ENCODE data around the gene TBCK.
"Not testable (repeated sequence)": the region's sequence is repeated elsewhere in the genome, so short reads cannot be mapped to it uniquely, and the experiment has no call there.

The TBCK gene

DNA sequence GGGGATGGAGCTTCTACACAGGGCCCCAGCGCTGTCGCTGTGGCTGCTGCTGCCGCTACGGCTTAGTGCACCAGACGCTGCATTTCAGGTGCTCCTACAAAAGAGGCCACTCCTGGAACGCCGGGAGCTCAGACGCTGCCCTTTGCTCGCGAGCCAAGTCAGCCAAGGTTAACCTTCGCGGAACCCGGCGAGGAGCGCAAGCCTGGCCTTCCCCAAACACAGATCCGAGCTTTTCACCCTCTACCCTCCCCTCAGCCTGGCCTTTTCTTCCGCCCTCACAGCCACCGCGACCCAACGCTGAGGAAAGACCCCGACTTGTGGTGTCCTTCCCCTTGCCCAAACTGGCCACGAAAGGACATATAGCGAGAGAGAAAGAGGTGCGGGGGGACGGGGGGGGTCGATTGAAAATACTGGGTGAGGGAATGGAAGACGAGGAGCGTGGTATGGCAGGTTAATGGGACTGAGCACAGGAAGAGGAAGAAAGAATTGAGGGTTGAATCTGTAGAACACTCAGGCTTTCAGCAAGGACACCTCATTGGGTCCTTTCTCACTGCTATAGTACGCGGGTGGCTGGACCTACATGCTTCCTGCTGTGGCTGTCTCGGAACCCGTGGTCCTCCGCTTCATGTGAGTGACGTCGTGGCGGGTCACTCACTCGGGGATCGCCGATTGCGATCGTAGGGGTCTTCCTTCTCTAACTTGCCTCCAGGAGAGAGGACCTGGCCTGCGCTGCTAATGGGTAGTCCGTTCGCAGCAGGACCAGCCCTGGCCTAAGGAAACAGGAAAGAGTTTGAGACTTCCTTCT is at the start of gene TBCK, which contains the start of gene AIMP1:
TBCK (minus strand) TSS at position 242 of the 805 bp plus-strand sequence. CDS start 7,249 bp downstream, outside the sequence.
AIMP1 (plus strand) TSS at position 583 of the 805 bp plus-strand sequence. CDS start 8,460 bp downstream, outside the sequence.
- DNase-seq, result peak; percentile 94

DNA sequence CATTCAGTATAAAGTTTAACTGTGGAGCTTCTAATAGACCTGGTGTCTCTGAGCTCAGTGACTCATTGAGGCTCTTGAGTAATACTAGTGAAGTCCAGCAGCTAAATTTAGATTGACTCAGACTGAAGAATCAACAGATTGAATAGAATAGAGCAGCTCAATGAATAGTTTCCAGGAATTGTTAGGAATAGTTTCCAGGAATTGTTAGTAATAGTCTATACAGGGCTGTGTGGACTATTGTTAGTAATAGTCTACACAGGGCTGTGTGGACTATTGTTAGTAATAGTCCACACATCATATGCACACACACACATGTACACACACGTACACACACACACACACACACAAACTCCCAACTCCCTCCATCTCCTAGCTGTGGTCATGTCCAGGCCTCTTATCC is 49.6 kb upstream of the TBCK start:
- peak; percentile 53 for DNase-seq

DNA sequence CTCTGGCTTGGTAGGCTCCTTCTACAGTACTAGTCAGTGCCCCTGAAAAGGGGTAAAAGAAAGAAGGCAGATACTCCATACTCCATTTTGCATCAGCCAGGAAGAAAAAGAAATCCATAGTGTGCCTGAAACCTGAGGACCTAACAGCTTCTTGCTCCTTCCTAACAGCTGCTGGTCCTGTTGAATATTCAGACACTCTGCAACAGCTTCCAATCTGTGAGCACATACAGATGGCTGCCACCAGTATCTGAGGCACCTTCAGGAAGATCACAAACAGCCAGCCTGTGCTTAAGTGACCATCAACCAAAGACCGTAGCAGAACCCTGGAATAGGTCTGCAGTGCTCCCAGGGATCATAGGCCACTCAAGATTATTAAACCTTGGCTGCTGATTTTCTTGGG is 48.3 kb upstream of the TBCK start:
- DNase-seq, result no peak

DNA sequence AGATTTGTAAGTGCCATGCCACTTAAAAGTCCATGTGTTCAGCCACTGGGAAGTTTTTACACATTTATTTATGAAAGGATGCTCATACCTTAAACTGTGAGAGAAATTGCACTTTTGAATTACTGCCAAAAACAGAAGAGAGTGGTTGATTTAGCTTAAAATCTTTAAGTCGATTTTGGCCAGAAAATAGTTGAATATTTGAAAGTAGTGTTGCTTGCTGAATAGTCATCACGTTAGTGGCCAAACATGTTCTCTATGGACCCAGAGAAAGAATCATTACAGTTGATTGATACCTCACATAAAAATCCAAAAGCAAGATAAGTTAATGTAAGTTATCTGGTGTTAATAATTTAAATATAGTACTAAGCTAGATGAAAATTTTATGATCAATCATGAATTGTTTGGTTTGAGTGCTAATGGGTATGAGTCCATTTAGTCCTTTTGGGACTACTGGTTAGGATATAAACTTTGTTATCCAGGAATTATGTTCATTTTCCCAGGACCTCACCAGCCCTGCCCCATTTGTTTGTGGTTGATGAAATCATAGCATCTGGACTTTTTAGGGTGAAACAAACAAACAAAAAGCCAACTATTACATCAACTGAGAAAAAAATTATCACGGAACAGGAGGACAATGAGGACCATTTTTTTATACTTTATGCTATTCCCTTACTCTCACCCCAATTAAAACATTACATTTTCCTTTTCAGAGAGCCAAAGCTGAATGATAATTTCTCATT is 46.2 kb upstream of the TBCK start:
- DNase-seq, result no peak

DNA sequence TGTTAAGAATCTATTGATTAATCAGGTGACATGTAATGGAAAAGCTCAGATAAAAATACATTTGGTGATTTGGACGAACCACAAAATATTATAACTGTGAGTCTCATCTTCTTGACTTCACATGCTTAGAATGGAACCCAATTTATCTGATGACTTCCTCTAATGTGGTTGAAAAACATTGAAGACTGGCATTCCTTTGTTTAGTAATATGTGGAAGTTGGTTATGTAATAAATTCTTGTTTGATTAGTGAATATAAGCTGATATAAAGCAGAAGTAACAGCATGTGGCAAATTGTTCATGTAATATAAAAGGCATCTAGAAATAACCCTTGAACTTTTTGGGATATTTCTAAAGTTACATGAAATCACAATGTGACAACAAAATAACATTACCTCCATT is 42.9 kb upstream of the TBCK start:
- DNase-seq, result no peak

DNA sequence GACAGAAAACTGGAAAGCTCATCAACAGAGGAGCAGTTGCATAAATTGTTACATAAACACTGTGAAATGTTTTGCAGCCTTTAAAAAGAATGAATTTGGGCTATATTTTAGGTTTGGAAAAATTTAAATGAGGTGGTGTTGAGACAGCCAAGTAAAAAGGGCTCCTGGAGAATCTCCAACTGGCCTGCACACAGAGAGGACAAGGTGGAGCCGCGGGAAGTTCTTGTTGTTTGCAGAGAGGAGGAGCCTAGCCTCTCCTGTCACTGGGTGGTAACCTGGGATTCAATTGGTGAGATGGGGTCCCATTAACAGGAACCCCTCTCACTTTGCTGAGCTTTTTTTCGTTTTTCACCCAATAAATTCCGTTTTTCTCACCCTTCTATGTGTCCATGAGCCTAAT is 39.2 kb upstream of the TBCK start:
- no peak for DNase-seq

DNA sequence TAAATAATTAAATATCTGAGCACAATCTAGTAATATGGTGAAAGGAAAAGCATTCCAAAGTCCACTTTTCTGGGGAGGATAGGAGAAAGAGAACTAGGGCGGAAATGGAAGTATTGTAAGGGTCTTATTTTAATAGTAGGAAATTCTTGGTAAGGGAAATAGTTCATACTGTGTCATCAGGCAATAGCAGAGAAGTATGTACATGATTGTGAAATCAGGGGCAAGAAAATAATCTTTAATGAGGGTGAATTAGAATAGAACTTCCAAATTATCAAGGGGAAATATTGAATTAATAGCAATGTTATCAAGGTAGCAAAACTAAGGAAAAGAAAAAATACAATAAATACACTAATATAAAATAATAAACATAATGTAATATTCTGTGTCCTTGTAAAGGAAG is 37.8 kb upstream of the TBCK start:
- no peak for DNase-seq

DNA sequence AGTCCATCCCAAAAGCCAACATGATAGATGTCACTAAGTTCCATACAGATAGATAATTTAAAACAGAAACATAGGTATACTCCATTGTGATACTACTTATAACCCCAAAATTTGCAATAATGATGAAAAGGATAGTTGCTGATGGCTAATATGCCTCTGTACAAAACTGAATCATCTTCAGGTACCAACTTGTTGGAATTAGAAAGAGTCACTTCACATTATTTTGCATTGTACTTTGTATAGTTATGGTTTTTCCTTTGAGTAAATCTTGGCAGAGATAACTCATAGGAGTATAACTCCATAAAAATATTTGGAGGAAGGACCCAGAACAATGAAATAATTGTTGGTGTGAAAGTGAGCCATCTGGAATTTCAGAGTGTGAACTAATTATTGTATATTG is 35.0 kb upstream of the TBCK start:
- DNase-seq, result no peak

DNA sequence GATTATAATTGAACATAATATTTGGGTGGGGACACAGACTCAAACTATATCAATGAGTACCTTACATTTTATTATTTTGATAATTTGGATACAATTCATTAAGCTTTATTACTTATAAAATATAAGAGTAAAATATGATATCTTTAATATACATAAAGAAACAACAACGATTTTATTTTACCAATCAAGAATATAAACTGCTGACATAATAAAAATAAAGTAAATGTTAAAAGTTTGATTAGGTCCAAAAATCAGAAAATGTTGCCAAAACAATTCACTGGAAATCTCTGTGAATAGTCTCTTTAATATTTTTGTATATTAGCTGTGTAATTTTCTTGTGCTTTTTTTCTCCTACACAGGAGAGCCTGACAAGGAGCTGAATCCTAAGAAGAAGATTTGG is 31.2 kb upstream of the TBCK start:
- no peak for DNase-seq

DNA sequence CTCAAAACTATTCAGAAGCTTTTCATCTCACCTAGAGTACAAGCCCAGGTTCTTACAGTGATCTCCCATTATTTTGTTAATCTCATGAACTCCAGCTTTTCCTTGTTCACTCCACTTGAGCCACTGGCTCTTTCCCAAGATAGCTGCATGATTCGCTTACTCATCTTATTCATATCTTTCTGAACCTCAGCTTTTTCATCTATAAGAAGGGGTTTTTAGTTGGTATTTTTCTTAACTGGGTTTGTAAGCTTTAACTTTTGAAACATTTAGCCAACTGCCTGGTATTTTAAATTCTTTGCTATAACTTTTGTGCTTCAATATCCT is 28.6 kb upstream of the TBCK start:
- DNase-seq, result peak; percentile 35

DNA sequence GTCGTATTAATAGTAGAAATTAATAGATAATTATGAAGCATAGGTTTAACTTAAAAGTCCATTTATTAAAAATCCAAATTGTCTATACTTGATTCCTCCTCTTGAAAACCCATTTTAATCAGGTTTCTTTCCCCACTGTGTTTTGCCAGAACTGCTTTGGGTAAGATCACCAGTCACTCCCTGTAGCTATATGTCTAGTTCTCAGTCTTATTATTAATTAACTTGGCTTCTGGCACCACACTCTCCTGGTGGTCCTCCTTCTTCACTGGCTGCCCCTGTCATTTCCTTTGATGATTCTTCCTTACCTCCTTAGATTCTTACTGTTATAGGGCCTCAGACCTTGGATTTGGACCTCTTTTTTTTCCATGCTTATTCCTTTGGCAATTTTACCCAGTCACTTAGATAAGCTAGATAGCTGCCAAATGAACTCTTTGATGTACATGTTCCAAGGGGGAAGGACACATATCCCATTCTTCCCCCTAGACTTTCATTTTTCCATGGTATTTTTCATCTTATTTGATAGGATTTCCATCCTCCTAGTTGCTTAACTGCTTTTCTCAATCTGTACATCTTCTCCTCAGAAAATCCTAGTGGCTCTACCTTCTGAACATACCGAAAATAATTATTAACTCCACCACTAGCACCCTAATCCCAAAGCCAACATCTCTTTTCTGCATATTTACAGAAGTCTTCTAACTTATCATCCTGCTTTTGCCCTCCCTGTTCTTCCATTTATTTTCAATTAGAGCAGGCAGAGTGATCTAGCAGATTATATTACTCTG is 28.0 kb upstream of the TBCK start:
- peak; percentile 35 for DNase-seq

DNA sequence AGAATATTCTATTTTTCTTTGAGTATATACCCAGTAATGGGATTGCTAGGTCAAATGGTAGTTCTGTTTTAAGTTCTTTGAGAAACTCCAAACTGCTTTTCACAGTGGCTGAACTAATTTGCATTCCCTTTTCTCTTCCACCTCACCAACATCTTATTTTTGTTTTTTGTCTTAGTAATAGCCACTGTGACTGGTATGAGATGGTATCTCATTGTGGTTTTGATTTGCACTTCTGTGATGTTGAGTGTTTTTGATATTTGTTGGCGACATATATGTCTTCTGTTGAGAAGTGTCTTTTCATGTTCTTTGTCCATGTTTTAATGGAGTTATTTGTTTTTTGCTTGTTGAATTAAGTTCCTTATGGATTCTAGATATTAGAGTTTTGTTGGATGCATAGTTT is 24.8 kb upstream of the TBCK start:
- no peak for DNase-seq

DNA sequence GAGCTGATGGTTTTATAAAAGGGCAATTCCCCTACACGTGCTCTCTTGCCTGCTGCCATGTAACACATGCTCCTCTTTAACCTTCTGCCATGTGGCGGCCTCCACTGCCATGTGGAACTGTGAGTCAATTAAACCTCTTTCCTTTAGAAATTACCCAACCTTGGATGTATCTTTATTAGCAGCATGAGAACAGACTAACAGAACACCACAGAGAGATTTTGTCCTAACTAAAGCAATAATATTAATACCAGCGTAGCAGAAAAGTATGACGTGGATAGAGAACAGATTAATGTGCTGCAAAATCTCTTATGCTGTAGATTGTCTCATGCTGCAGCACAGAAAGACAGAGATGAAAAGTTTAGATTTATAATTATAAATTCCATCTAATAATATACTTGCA is 23.4 kb upstream of the TBCK start:
- no peak for DNase-seq

DNA sequence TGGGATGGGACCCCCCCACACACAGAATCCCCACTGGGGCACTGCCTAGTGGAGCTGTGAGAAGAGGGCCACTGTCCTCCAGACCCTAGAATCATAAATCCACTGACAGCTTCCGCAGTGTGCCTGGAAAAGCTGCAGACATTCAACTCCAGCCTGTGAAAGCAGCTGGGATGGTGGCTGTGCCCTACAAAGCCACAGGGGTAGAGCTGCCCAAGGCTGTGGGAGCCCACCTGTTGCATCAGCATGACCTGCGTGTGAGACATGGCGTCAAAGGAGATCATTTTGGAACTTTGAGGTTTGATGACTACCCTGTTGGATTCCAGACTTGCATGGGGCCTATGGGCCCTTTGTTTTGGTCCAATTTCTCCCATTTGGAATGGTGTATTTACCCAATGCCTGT is 22.7 kb upstream of the TBCK start:
- DNase-seq, result no peak

DNA sequence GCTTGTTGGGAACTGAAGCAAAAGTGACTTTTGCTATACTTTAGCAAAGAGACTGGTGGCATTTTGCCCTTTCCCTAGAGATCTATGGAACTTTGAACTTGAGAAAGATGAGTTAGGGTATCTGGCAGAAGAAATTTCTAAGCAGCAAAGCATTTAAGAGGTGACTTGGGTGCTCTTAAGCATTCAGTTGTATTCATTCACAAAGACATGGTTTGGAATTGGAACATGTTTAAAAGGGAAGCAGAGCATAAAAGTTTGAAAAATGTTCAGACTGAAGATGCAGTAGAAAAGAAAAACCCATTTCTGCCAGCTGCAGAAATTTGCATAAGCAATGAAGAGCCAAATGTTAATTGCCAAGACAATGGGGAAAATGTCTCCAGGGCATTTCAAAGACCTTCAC is 21.9 kb upstream of the TBCK start:
- DNase-seq, result no peak

DNA sequence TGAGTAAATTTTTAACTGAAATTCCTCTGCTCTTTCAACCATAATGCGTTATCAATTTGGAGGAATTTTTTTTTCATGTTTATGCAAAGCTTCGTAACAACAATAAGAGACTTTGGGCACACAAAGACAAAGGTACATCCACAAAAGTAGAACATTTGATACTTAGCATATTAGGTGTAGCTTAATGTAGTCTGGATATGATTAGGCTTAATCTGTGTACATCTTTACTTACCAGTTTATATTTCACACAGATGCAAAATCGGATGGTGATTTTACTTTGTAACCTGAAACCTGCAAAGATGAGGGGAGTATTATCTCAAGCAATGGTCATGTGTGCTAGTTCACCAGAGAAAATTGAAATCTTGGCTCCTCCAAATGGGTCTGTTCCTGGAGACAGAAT is 20.6 kb upstream of the TBCK start:
- no peak for DNase-seq

DNA sequence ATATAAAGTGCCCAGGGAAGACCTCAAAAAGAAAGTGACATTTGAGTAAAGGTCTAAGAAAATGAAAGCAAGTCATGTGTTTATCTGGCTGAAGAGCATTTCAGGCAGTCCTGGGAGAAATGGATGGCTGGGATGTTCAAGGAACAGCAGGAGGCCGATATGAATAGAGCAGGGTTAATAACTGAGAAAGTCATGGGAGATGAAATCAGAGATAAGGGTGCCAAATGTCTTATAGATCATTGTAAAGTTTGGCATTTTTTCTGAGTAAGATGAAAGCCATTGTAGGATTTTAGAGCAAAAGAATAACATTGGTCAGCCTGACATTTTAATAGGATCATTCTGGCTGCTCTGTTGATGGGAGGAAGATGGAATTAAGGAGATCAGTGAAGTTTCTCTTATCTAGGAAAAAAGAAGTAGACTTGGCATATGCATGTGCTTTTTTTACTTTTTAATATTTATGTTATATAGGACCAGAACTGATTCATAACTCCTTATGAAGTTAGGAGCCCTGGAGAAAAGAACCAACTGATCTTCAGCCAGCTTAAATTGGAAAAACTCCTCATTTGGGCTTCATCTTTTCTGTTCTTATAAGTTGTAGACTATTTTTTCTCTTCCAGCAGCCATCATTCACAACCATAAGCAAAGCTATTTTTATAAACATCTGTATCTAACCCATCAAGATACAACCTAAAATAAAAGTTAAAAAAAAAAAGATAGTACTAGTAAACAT is 18.9 kb upstream of the TBCK start:
- DNase-seq, result no peak

DNA sequence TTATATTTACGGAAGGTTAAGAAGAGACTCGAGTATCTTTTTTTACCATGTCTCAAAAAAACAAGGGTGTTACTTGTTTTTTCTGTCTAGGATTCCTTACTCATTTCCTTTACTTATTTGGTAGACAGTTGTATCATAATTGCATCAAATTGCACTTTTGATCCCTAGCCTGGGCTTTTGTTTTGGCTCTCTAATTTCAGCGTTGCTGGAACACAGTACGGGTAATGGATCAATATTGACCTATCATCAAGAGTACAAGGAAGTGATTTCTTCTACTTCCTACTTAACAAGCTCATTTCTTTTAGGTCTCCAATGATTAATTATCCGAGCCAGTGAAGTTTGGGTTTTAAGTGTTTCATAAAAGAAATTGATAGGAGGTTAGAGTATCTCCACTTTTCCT is 17.2 kb upstream of the TBCK start:
- no peak for DNase-seq

DNA sequence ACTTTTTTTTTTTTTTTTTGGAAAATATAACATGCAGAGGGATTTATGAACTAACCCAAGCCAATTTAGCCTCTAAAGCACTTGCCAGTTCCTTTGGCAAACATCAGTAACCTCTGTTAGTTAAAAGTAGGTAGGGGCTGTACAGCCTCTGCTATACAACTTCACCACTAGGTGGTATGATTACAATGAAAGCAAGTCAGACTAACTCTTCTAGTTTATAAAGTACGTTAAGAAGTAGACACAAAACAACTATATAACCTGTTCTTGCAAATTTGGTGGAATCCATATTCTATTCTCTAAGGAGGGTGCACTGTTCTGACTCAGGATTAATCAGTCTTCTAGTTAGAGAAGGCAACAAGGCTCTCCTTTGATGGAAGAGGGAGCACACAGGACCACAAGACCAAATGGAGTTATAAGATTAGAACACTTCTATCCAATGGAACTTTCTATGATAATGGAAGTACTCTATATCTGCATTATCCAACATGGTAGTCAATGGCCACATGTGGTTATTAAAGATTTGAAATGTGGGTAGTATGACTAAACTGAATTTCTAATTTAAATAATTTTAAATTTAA is 13.1 kb upstream of the TBCK start:
- peak; percentile 62 for DNase-seq

DNA sequence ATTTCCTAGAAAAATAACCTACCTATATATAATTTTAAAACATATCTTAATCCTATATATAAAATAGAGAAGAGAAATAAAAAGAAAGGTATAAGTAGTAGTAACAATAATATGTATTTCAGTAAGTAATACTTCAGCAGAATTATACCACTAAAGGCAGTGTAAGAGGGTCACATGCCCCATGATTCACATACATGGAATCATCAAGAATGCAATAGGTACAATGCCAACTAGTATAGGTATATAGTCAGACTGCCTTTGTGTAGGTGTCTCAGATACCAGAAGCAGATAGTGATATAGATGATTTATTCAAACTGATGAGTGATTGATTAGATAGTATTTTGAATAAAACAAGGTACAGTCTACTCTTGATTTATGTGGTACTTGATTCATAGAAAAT is 9.8 kb upstream of the TBCK start:
- DNase-seq, result peak; percentile 21

DNA sequence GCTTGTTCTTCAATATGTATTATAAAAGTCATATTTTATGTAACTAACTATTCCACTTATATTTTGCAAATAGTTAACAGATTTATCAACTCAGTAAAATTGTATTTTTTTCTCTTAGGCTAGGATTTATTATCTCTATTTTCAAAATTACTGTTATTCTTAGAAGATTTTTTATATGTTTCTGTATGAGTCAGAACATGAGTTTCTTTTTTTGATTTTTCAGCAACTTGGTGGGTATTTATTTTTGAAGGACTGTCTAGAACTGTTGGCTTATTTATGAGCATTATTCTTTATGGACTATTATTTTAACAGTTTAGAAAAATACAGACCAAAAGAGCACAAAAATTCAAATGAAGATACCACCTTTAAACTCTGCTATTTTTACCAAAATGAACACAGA is 7.1 kb upstream of the TBCK start:
- DNase-seq, result no peak

DNA sequence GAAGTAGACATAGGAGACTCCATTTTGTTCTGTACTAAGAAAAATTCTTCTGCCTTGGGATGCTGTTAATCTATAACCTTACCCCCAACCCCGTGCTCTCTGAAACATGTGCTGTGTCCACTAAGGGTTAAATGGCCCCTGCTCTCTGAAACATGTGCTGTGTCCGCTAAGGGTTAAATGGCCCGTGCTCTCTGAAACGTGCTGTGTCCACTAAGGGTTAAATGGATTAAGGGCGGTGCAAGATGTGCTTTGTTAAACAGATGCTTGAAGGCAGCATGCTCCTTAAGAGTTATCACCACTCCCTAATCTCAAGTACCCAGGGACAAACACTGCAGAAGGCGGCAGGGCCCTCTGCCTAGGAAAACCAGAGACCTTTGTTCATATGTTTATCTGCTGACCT is 5.8 kb upstream of the TBCK start:
- not testable (repeated sequence) for DNase-seq

DNA sequence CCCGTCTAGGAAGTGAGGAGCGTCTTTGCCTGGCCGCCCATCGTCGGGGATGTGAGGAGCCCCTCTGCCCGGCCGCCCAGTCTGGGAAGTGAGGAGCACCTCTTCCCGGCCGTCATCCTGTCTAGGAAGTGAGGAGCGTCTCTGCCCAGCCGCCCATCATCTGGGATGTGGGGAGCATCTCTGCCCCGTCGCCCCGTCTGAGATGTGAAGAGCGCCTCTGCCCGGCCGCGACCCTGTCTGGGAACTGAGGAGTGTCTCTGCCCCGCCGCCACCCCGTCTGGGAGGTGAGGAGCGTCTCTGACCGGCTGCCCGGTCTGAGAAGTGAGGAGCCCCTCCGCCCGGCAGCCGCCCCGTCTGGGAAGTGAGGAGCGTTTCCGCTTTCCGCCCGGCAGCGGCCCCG is 5.2 kb upstream of the TBCK start:
- not testable (repeated sequence) for DNase-seq
